ENCODE data around the gene ICAM3.
"Not testable (repeated sequence)": the region's sequence is repeated elsewhere in the genome, so short reads cannot be mapped to it uniquely, and the experiment has no call there.

The ICAM3 gene

DNA sequence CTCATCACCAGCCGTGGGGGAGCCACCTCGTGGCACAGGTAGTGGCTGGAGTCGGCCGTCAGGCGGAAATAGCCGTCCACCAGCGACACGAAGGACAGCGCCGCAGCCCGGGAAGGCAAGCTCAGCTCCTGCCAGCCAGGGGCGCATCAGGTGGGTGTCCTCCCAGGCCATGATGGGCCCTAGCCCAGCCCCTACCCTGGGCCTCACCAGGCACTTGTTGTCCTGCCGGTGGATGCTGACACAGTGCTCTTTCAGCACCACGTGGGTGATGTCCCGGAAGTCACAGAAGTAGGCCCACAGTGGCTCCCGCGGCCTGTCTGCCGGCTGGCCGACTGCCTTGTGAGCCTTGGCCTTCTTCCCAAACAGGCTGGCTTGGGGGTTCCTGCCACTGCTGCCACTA is 25.2 kb upstream of the ICAM3 start:
- ATAC-seq (ENCODE audit: low read depth) (no peak), DNase-seq (ENCODE audit: low spot score in 2 of 2) (no peak)
- H3K4me3 Mint-ChIP-seq, result no peak overlapping the region
- H3K27me3 Mint-ChIP-seq, result no peaks in the 10 kb centered on the region
- no peaks in the 10 kb centered on the region for H3K9me3 Mint-ChIP-seq
- no peak overlapping the region for H3K27ac Mint-ChIP-seq
- peaks cover 3% of the 10 kb centered on the region for H3K4me1 Mint-ChIP-seq
- H3K36me3 Mint-ChIP-seq, result peaks cover 29% of the 10 kb centered on the region

DNA sequence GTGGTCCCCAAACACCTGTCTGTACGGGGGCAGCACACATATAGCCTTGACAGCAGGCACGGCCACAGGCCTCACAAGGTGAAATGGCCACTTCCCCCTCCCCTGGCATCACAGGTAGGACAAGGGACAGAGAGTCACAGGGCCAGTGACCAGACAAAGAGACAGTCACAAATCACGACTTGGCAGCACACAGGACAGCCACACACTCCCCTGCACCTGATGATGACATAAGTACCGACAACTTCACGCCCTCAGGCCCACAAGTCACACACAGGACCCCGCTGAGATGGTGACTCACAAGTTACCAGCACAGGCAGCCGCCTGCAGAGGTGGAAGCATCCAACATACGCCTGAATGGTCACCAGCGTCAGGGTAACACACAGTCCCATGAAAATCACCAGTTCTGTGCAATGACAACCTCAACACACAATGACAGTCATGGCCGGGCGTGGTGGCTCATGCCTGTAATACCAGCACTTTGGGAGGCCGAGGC is 24.4 kb upstream of the ICAM3 start:
- no peak for ATAC-seq (ENCODE audit: low read depth)
- H3K36me3 Mint-ChIP-seq, result peaks cover 26% of the 10 kb centered on the region
- no peak for DNase-seq (ENCODE audit: low spot score in 2 of 2)
- H3K4me3 Mint-ChIP-seq, result no peak overlapping the region
- H3K9me3 Mint-ChIP-seq, result no peaks in the 10 kb centered on the region
- H3K27ac Mint-ChIP-seq, result no peak overlapping the region
- no peaks in the 10 kb centered on the region for H3K27me3 Mint-ChIP-seq
- peaks cover 3% of the 10 kb centered on the region for H3K4me1 Mint-ChIP-seq

DNA sequence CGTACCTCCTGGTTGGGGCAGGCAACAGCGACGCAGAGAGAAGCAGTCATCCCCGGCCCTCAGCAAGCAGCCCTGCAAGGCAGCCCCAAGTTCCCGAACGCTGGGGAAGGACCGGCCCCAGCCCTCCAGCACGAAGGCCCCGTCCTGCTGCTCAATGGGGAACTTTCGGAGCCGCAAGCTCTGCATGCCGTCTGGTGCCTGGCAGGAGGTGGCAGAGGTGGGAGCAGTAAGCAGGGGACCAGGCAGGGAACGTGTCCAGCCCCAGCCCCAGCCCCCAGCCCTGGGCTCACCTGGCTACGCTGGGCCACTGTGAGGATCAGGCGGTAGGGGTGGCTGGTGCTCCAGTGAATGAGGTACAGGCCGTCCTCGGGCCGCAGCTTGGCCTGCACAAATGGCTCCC is 22.8 kb upstream of the ICAM3 start:
- no peaks in the 10 kb centered on the region for H3K9me3 Mint-ChIP-seq

DNA sequence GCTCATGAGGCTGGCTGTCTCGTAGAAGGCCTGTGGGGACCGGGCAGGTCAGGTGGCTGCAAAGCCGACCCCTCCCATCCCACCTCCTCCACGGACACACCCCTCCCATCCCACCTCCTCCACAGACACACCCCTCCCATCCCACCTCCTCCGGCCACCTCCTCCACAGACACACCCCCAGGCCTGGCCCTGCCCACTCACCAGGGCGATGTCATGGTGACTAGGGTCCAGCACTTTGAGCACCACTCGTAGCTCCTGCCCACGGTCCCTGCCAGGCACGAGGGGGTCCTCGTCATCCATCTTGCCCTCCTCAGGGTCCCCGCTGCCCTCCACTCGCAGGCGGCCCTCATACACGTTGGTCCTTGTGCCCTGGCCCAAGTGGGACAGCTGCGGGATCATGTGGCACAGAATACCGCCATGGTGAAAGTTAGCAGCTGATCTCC is 22.2 kb upstream of the ICAM3 start:
- ATAC-seq (ENCODE audit: low read depth) (no peak), DNase-seq (ENCODE audit: low spot score in 2 of 2) (no peak)
- H3K36me3 Mint-ChIP-seq, result peaks cover 23% of the 10 kb centered on the region
- H3K27ac Mint-ChIP-seq, result no peak overlapping the region
- H3K4me3 Mint-ChIP-seq, result no peak overlapping the region
- peaks cover 3% of the 10 kb centered on the region for H3K4me1 Mint-ChIP-seq
- H3K27me3 Mint-ChIP-seq, result no peaks in the 10 kb centered on the region
- H3K9me3 Mint-ChIP-seq, result no peaks in the 10 kb centered on the region

More for the DNA sequence above, 22.8 kb upstream of the ICAM3 start:
- ATAC-seq (ENCODE audit: low read depth) (no peak), DNase-seq (ENCODE audit: low spot score in 2 of 2) (no peak)
- no peak overlapping the region for H3K27ac Mint-ChIP-seq
- H3K4me3 Mint-ChIP-seq, result no peak overlapping the region
- H3K36me3 Mint-ChIP-seq, result peaks cover 22% of the 10 kb centered on the region
- peaks cover 3% of the 10 kb centered on the region for H3K4me1 Mint-ChIP-seq
- no peaks in the 10 kb centered on the region for H3K27me3 Mint-ChIP-seq

DNA sequence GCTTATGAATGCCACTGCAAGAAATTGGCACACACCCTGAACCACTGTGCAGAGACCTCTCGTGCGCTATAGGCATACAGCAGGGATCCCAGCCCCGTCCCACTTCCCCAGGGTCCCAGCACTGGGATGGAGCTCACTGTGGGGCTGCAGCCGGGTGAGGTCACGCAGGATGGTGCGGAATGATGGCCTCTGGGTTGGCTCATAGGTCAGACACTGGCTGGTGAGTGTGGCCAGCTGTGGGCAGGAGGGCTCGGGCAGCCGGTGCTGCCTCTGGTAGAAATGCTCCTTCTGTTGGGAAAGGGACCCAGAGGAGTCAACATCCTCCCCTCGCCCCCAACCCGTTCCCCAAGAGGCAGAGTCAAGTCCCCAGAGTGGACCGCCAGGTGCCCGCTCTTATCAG is 17.0 kb upstream of the ICAM3 start:
- H3K36me3 Mint-ChIP-seq, result peaks cover 37% of the 10 kb centered on the region
- no peak overlapping the region for H3K27ac Mint-ChIP-seq
- ATAC-seq (ENCODE audit: low read depth) (no peak), DNase-seq (ENCODE audit: low spot score in 2 of 2) (no peak)
- peaks cover 3% of the 10 kb centered on the region for H3K4me1 Mint-ChIP-seq
- H3K4me3 Mint-ChIP-seq, result no peak overlapping the region
- H3K27me3 Mint-ChIP-seq, result no peaks in the 10 kb centered on the region
- no peaks in the 10 kb centered on the region for H3K9me3 Mint-ChIP-seq

DNA sequence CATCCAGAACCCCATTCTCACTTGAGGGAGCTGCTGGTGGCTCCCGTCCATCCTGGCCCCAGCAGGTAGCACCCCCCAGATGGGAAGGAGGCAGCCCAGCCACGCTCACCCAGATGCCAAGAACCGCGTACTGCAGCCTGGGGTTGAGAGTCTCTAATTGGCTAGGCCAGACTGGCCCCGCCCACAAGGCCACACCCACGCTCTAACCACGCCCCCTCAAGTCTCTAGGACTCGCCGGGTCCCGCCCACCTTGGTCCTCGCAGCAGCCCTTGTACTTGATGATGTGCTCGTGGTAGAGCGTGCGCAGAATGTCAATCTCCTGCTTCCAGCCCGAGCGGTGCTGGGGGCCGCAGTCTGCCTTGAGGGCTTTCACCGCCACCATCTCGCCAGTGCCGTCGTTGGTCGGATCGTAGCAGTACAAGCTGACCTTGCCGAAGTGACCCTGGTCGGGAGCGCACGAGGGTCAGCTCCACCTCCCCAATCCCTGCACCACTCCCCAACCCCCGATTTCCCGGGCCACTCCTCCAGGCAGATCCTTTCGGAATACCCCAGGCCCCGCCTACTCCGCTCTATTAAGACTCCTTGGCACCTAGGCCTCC is 14.5 kb upstream of the ICAM3 start:
- ATAC-seq (ENCODE audit: low read depth) (peak; percentile 47), DNase-seq (ENCODE audit: low spot score in 2 of 2) (no peak)
- H3K27me3 Mint-ChIP-seq, result no peaks in the 10 kb centered on the region
- H3K36me3 Mint-ChIP-seq, result peaks cover 25% of the 10 kb centered on the region
- no peaks in the 10 kb centered on the region for H3K9me3 Mint-ChIP-seq
- H3K4me1 Mint-ChIP-seq, result no peaks in the 10 kb centered on the region
- H3K4me3 Mint-ChIP-seq, result no peak overlapping the region
- H3K27ac Mint-ChIP-seq, result no peak overlapping the region

DNA sequence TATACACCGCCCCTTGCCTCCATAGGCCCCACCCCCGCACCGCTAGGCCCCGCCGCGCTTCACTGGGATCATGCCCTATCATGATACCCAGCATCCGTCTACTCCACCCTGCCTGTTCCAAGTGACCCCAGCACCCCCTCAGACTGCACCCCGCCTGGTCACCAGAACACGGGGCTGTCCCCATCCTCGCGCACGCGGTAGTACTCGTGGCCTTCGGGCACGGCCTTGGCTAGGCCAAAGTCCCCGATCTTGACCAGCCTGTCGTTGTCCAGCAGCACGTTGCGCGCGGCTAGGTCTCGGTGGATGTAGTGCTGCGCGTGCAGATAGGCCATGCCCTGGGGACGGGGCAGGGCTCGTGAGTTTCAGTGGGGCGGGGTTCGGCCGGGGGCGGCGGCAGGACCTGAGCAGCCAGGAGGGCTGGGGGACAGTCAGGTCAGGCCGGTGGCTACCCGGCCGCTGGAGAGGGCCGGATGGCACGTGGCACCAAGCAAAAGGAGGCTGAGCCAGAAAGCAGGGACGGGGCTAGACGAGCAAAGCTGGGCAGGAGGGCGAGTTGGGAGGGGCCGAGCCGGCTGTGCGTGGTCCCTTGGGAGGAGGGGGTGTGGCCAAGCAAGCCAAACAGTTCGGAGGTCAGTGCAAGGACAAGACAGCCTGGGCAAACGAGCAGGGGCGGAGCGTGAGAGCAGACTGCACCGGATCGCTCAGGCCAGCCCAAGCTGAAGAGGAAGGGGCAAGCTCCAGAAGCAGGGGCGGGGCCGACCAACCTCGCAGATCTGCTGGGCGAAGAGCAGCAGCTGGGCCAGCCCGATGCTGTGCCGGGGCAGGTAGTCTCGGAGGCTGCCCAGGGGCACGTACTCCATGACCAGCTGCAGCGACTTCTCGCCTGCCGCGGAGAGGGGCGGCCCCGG is 13.6 kb upstream of the ICAM3 start:
- Mint-ChIP-seq H3K36me3 (peaks cover 25% of the 10 kb centered on the region), H3K27me3 (no peaks in the 10 kb centered on the region), H3K9me3 (no peaks in the 10 kb centered on the region), H3K27ac (no peak overlapping the region), H3K4me3 (no peak overlapping the region), H3K4me1 (no peaks in the 10 kb centered on the region)
- no peak for DNase-seq (ENCODE audit: low spot score in 2 of 2)
- ATAC-seq (ENCODE audit: low read depth), result no peak

DNA sequence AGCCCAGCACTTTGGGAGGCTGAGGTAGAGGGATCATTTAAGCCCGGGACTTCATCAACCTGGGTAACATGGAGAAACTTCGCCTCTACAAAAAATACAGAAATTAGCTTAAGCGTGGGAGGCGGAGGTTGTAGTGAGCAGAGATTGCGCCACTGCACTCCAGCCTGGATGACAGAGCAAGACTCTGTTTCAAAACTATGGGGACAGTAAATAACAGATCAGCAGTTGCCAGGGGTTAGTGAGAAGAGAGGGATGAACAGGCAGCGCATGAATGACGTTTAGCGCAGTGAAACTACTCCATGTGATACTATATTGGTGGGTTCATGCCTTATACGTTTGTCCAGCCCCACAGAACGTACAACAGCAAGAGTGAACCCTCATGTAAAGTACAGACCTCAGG is 7.1 kb upstream of the ICAM3 start:
- DNase-seq (ENCODE audit: low spot score in 2 of 2), result no peak

DNA sequence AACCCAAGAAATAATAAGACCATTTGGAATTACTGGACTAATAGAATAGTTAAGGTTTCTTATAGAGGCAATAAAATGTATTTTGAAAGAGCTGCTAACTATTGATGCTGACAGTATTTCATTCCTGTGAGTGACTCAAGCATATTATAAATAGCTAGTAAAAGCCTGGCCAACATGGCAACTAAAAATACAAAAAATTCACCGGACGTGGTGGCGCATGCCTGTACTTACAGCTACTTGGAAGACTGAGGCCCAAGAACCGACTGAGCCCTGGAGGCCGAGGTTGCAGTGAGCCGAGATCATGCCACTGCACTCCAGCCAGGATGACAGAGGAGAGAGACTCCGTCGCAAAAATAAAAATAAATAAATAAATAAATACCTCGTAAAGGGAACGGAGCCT is 5.4 kb upstream of the ICAM3 start:
- Mint-ChIP-seq H3K4me3 (no peak overlapping the region), H3K36me3 (peaks cover under 1% of the 10 kb centered on the region), H3K4me1 (peaks cover 2% of the 10 kb centered on the region), H3K9me3 (no peaks in the 10 kb centered on the region), H3K27me3 (no peaks in the 10 kb centered on the region), H3K27ac (no peak overlapping the region)
- DNase-seq (ENCODE audit: low spot score in 2 of 2), result no peak
- no peak for ATAC-seq (ENCODE audit: low read depth)

More for the DNA sequence above, 7.1 kb upstream of the ICAM3 start:
- Mint-ChIP-seq H3K9me3 (no peaks in the 10 kb centered on the region), H3K4me1 (no peaks in the 10 kb centered on the region), H3K4me3 (no peak overlapping the region), H3K36me3 (peaks cover 2% of the 10 kb centered on the region), H3K27me3 (no peaks in the 10 kb centered on the region), H3K27ac (no peak overlapping the region)
- ATAC-seq (ENCODE audit: low read depth), result no peak

DNA sequence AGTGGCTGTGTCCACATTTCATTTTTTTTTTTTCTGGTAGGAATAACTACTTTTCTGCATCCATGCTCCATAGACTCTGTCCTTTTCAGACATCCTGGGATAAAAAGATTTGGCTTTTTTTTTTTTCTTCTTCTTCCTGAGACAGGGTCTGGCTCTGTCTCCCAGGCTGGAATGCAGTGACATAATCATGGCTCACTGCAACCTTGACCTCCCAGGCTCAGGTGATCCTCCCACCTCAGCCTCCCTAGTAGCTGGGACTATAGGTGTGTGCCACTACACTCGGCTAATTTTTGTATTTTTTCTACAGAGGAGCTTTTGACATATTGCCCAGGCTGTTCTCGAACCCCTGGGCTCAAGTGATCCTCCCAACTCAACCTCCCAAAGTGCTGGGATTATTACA is 4.1 kb upstream of the ICAM3 start:
- ATAC-seq (ENCODE audit: low read depth), result no peak

DNA sequence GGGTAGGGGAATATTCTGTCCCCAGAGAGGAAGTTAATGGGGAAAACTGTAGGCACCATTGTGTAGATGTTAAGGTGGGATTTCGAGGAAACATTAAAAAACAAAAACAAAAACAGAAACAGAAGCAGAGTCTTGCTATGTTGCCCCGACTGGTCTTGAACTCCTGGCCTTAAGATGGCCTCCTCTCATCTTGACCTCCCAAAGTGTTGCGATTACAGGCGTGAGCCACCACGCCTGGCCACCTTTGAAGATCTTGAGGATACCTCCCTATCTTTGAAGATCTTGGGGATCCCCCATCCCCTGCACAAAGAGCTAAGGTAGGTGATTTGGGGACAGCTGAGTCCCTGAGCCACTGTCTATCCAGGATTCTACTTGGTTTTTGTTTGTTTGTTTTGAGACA is 553 bp upstream of the ICAM3 start:
- Mint-ChIP-seq H3K4me1 (peaks cover 14% of the 10 kb centered on the region), H3K9me3 (no peaks in the 10 kb centered on the region)
- ATAC-seq (ENCODE audit: low read depth), result no peak

More for the DNA sequence above, 4.1 kb upstream of the ICAM3 start:
- H3K4me1 Mint-ChIP-seq, result peaks cover 9% of the 10 kb centered on the region
- no peak overlapping the region for H3K27ac Mint-ChIP-seq
- H3K4me3 Mint-ChIP-seq, result no peak overlapping the region
- no peak for DNase-seq (ENCODE audit: low spot score in 2 of 2)
- H3K27me3 Mint-ChIP-seq, result no peaks in the 10 kb centered on the region
- no peaks in the 10 kb centered on the region for H3K9me3 Mint-ChIP-seq
- no peaks in the 10 kb centered on the region for H3K36me3 Mint-ChIP-seq

DNA sequence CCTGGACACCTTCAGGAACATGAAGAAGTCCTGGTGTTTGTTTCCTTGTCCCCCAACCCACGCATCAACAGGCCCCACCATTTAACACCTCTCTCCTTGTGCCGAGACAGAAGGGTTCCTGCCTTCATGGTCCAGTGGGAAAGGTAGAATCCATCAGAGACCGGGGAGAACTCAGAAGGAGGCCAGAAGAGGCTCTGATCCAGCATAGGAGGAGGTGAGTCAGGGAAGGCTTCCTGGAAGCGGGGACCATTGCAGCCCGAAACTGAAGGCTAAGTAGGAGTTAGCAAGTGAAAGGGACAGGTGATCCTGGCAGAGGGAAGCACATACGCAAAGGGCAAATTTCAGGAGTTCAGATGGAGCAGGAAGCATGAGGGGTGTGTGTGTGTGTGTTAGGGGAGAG is 484 bp downstream of the ICAM3 start:
- H3K36me3 Mint-ChIP-seq, result peaks cover 2% of the 10 kb centered on the region
- DNase-seq (ENCODE audit: low spot score in 2 of 2) (no peak), ATAC-seq (ENCODE audit: low read depth) (peak; percentile 1)
- H3K9me3 Mint-ChIP-seq, result no peaks in the 10 kb centered on the region
- peaks cover 14% of the 10 kb centered on the region for H3K4me1 Mint-ChIP-seq
- H3K27ac Mint-ChIP-seq, result peak overlapping the region; percentile 92
- H3K4me3 Mint-ChIP-seq, result peak overlapping the region; percentile 97
- no peaks in the 10 kb centered on the region for H3K27me3 Mint-ChIP-seq

More for the DNA sequence above, 553 bp upstream of the ICAM3 start:
- Mint-ChIP-seq H3K27ac (peak overlapping the region; percentile 92), H3K4me3 (peak overlapping the region; percentile 97), H3K36me3 (peaks cover 2% of the 10 kb centered on the region), H3K27me3 (no peaks in the 10 kb centered on the region)
- no peak for DNase-seq (ENCODE audit: low spot score in 2 of 2)

DNA sequence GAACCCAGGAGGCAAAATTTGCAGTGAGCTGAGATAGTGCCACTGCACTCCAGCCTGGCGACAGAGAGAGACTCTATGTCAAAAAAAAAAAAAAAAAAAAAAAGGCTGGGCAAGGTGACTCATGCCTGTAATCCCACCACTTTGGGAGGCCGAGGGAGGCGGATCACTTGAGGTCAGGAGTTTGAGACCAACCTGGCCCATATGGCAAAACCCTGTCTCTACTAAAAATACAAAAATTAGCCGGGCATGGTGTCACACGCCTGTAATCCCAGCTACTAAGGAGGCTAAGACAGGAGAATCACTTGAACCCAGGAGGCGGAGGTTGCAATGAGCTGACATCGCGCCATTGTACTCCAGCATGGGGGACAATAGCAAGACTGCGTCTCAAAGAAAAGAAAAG is 2.7 kb downstream of the ICAM3 start:
- not testable (repeated sequence) for DNase-seq (ENCODE audit: low spot score in 2 of 2); H3K4me3 Mint-ChIP-seq; H3K36me3 Mint-ChIP-seq; H3K27me3 Mint-ChIP-seq; H3K9me3 Mint-ChIP-seq; ATAC-seq (ENCODE audit: low read depth); H3K27ac Mint-ChIP-seq
- peaks cover 22% of the 10 kb centered on the region for H3K4me1 Mint-ChIP-seq

DNA sequence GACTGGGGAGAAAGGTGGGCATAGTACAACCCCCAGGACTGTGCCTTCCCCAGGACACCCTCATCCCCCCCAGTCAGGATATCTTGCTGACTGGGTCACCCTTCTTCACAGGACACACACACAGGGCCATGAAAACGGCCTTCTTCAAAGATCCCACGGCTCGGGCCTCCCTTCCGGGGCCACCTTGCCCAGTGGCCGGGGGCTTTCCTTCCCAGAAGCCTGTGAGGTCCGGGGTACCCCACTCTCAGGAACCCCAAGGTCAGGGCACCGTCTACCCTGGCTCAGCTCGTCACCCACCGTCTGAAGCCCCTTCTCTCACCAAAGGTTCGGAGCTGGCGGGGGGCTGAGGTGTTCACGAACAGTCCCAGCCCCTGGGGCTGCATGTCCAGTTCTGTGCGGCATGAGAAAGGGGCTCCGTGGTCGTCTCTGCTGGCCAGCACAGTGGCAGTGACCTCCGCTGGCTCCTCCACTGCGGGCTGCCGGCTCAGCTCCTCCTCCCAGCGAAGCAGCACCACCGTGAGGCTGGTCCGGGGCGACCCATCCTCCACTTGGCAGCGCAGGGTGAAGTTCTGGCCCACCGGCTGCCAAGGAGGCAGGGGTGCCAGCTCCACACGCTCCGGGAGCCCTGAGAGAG is 4.0 kb downstream of the ICAM3 start:
- Mint-ChIP-seq H3K27ac (no peak overlapping the region), H3K36me3 (peaks cover 2% of the 10 kb centered on the region), H3K4me1 (peaks cover 19% of the 10 kb centered on the region), H3K9me3 (no peaks in the 10 kb centered on the region), H3K27me3 (no peaks in the 10 kb centered on the region), H3K4me3 (peak overlapping the region; percentile 58)
- DNase-seq (ENCODE audit: low spot score in 2 of 2), result no peak
- no peak for ATAC-seq (ENCODE audit: low read depth)

All from memory B cell (primary cell).